DOHH2 (cell line): Measurements from ENCODE around the gene OPRL1.

Experiments used
- H3F3A ChIP-seq: fragments of 200-600 bp; sonication (generic), shearing (Covaris generic); 2 replicates; pipeline ENCODE4 v1.6.0; 2016; ENCODE audit warnings: antibody characterized with exemption, mild to moderate bottlenecking; ENCODE audit not compliant: control insufficient read depth, insufficient read depth
- H3K27ac ChIP-seq: fragments of 200-600 bp; sonication (generic); 2 replicates; pipeline ENCODE4 v1.5.1; 2014; ENCODE audit warnings: low read depth, mild to moderate bottlenecking, low read length, moderate library complexity
- H3K27me3 ChIP-seq: fragments of 200-600 bp; sonication (generic); 2 replicates; pipeline ENCODE4 v1.6.1; 2014; ENCODE audit warnings: mild to moderate bottlenecking, low read length, mixed read lengths; ENCODE audit not compliant: control insufficient read depth
- H3K36me3 ChIP-seq: fragments of 200-600 bp; sonication (generic); 2 replicates; pipeline ENCODE4 v1.6.1; 2014; ENCODE audit warnings: mild to moderate bottlenecking, low read length, moderate library complexity, mixed read lengths; ENCODE audit not compliant: control insufficient read depth
- H3K4me1 ChIP-seq: fragments of 200-600 bp; sonication (generic); 2 replicates; pipeline ENCODE4 v1.6.1; 2014; ENCODE audit warnings: mild to moderate bottlenecking, low read length, mixed read lengths; ENCODE audit not compliant: control insufficient read depth
- H3K4me2 ChIP-seq: fragments of 200-600 bp; sonication (generic); 2 replicates; pipeline ENCODE4 v1.6.0; 2014; ENCODE audit warnings: mild to moderate bottlenecking, low read length, moderate library complexity
- H3K4me3 ChIP-seq: fragments of 200-600 bp; sonication (generic); 2 replicates; pipeline ENCODE4 v1.5.1; 2014; ENCODE audit warnings: mild to moderate bottlenecking, low read length, mixed read lengths
- H3K79me2 ChIP-seq: fragments of 200-600 bp; sonication (generic); 2 replicates; pipeline ENCODE4 v1.6.1; 2014; ENCODE audit warnings: mild to moderate bottlenecking, low read length, mixed read lengths; ENCODE audit not compliant: control insufficient read depth
- H3K9me2 ChIP-seq: fragments of 200-600 bp; sonication (generic); replicated peaks from 2 replicates; pipeline ENCODE4 v1.6.1; 2014; ENCODE audit warnings: mild to moderate bottlenecking, low read length, mixed read lengths; ENCODE audit not compliant: control insufficient read depth
- H3K9me3 ChIP-seq: fragments of 200-600 bp; sonication (generic); 2 replicates; pipeline ENCODE4 v1.6.1; 2014; ENCODE audit warnings: antibody characterized with exemption, low read length, mixed read lengths; ENCODE audit not compliant: control insufficient read depth, insufficient read depth
- H4K20me1 ChIP-seq: fragments of 200-600 bp; sonication (generic); 2 replicates; pipeline ENCODE4 v1.6.0; 2014; ENCODE audit warnings: low read depth, mild to moderate bottlenecking, antibody characterized with exemption, low read length, moderate library complexity; ENCODE audit not compliant: control insufficient read depth, insufficient read depth
- CTCF ChIP-seq: fragments of 200-600 bp; sonication (generic); IDR thresholded peaks from one replicate; pipeline ENCODE4 v1.5.1; 2014; ENCODE audit warnings: antibody characterized with exemption, mild to moderate bottlenecking, low read depth, low read length; ENCODE audit not compliant: poor library complexity, severe bottlenecking
- EZH2phosphoT487 ChIP-seq: fragments of 200-600 bp; sonication (generic); IDR thresholded peaks from 2 replicates; pipeline ENCODE4 v1.6.1; 2017; ENCODE audit warnings: borderline replicate concordance, mild to moderate bottlenecking, antibody characterized with exemption, low read length, moderate library complexity, mixed read lengths

The OPRL1 gene

GRCh38 chr20:64044484-64045247 lies 35.2 kb upstream of the OPRL1 start:
- H3K4me2 ChIP-seq, result no peak overlapping the region
- no peak overlapping the region for H3K4me3 ChIP-seq
- no peak for TF ChIP-seq CTCF
- no peak for TF ChIP-seq EZH2phosphoT487
- no peaks in the 10 kb centered on the region for H3K36me3 ChIP-seq
- no peaks in the 10 kb centered on the region for H3K79me2 ChIP-seq
- H3K27me3 ChIP-seq, result peaks cover under 1% of the 10 kb centered on the region
- H3K27ac ChIP-seq, result no peak overlapping the region
- H3K9me2 ChIP-seq, result no peaks in the 10 kb centered on the region
- no peaks in the 10 kb centered on the region for H3K9me3 ChIP-seq
- H3F3A ChIP-seq, result peaks cover 14% of the 10 kb centered on the region
- peaks cover 29% of the 10 kb centered on the region for H3K4me1 ChIP-seq
- no peaks in the 10 kb centered on the region for H4K20me1 ChIP-seq

- H4K20me1 ChIP-seq, result no peaks in the 10 kb centered on the region
- H3K79me2 ChIP-seq, result no peaks in the 10 kb centered on the region
- no peak overlapping the region for H3K4me3 ChIP-seq
- no peaks in the 10 kb centered on the region for H3K36me3 ChIP-seq
- H3K9me2 ChIP-seq, result no peaks in the 10 kb centered on the region
- peaks cover 20% of the 10 kb centered on the region for H3K4me1 ChIP-seq
- no peak overlapping the region for H3K27ac ChIP-seq
- H3K4me2 ChIP-seq, result no peak overlapping the region
- peaks cover 9% of the 10 kb centered on the region for H3K27me3 ChIP-seq
- H3F3A ChIP-seq, result peaks cover 11% of the 10 kb centered on the region
- no peak for TF ChIP-seq EZH2phosphoT487
- no peak for TF ChIP-seq CTCF
- H3K9me3 ChIP-seq, result no peaks in the 10 kb centered on the region
These were observed 34.4 kb upstream of the OPRL1 start for GRCh38 chr20:64045346-64046011.

GRCh38 chr20:64047046-64047389 lies 32.9 kb upstream of the OPRL1 start:
- no peaks in the 10 kb centered on the region for H3K9me3 ChIP-seq
- H3K4me2 ChIP-seq, result no peak overlapping the region
- peaks cover 22% of the 10 kb centered on the region for H3K27me3 ChIP-seq
- no peaks in the 10 kb centered on the region for H4K20me1 ChIP-seq
- H3K36me3 ChIP-seq, result no peaks in the 10 kb centered on the region
- H3K9me2 ChIP-seq, result no peaks in the 10 kb centered on the region
- TF ChIP-seq CTCF (no peak), EZH2phosphoT487 (no peak)
- no peak overlapping the region for H3K4me3 ChIP-seq
- no peaks in the 10 kb centered on the region for H3K79me2 ChIP-seq
- no peak overlapping the region for H3K27ac ChIP-seq
- peaks cover 11% of the 10 kb centered on the region for H3F3A ChIP-seq
- peaks cover 5% of the 10 kb centered on the region for H3K4me1 ChIP-seq
